ENCODE results near the gene DTX3L. TPM values are rescaled to one million over a fixed set of nuclear protein-coding genes. Genes with fewer than 3 reads are reported as not detected.

Gene DTX3L
- total RNA-seq, result 17.5 and 19.3 TPM in 2 replicates

DNA sequence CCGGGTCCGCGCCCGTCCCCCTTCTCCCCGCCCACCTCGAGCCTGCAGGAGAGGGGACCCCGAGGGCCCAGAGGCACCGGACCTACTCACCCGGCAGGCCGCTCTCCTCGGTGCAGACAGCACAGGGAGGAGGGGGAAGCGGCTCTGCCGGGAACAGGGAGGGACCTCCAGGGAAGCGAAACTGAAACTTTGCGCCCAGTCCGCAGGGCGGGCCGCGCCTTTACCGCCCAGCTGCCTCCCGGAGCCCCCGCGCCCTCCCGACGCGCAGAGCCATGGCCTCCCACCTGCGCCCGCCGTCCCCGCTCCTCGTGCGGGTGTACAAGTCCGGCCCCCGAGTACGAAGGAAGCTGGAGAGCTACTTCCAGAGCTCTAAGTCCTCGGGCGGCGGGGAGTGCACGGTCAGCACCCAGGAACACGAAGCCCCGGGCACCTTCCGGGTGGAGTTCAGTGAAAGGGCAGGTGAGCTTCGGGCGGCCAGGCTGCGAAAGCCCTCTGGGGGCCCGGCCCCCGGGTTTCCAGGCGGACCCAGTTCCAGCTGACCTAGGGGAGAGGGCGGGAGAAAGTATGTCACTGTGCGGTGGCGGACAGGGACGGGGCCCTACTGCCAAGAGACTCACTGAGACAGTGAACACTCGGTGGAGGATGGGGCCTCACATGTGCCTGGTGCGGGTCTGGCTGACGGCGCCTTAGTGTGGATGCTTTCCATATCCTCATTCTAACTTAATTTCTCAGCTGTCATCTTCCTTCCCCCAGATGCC is at the start of gene DTX3L, which contains the start of gene PARP9:
Gene DTX3L, plus strand, starts transcription at position 184 of the 758 bp plus-strand sequence. Its CDS starts 89 bp downstream, at position 273.
Gene PARP9, minus strand, starts transcription at position 146 of the 758 bp plus-strand sequence. CDS start 4,680 bp downstream, outside the sequence.

DNA sequence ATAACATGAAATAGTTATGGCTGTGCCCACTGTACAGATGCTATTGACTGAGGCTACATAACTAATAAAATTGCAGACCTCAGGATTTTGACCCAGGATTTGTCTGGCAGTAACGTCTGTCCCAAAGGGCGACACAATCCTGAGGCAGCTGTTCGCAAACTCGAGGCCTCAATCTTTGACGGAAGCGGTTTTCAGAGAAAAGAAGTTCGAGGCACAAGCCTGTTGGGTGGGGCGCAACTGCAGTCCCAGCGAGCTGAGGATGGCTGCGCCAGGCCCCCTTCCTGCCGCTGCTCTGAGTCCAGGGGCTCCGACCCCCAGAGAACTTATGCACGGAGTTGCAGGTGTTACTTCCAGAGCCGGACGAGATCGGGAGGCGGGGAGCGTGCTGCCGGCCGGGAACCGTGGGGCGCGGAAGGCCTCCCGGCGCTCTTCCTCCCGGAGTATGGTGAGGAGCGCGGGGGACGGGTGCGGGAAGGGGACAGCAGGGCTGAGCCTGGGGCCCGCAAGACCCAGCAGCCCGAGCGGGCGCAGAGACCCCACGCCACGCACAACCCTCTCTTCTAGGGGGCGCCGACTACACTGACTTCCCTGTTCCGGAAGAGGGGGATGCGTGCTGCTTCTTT is 13.4 kb downstream of the DTX3L start, which contains the start of gene PARP15:
Gene PARP15, plus strand, starts transcription at position 242 of the 623 bp plus-strand sequence. Its CDS starts 18 bp downstream, at position 260.

Other genes with a start within 250 kb of the DTX3L start
- 0.88 and 2.1 TPM in 2 replicates for gene CSTA, start 239.1 kb upstream of the DTX3L start, total RNA-seq
- 22.8 and 26.2 TPM in 2 replicates for gene MIX23, start 181.1 kb upstream of the DTX3L start, total RNA-seq
- gene FAM162A, start 180.2 kb upstream of the DTX3L start, total RNA-seq, result 23.4 and 70.7 TPM in 2 replicates
- 3.5 and 7.2 TPM in 2 replicates for gene WDR5B, start 148.3 kb upstream of the DTX3L start, total RNA-seq
- 27.1 and 27.2 TPM in 2 replicates for gene KPNA1, start 49.4 kb upstream of the DTX3L start, total RNA-seq
- 14.5 and 16.5 TPM in 2 replicates for gene PARP9, start within 50 bp of the DTX3L start, total RNA-seq
- under 0.01 TPM in 1 of 2 replicates, not detected in the other for gene PARP15, start 13.3 kb downstream of the DTX3L start, total RNA-seq
- 24.0 and 30.3 TPM in 2 replicates for gene PARP14, start 116.5 kb downstream of the DTX3L start, total RNA-seq
- 4.8 and 12.0 TPM in 2 replicates for gene HSPBAP1, start 229.5 kb downstream of the DTX3L start, total RNA-seq
- 7.4 and 28.2 TPM in 2 replicates for gene SLC49A4, start 230.7 kb downstream of the DTX3L start, total RNA-seq

All from epithelial cell of alveolus of lung (primary cell).